SK-N-SH (cell line): ENCODE results near the gene MCF2L. TPM values are rescaled to one million over a fixed set of nuclear protein-coding genes. Genes with fewer than 3 reads are reported as not detected.

Experiments used
- CTCF ChIA-PET: fragments of 300-600, 350-600 bp; formaldehyde crosslinking; extraction: SDS; loops from one replicate; lab custom pipeline; 2021; lab: Yijun Ruan, JAX
- POLR2A ChIA-PET: fragments of 350-600 bp; sonication (Branson Sonifier 250); formaldehyde crosslinking; extraction: SDS; loops from one replicate; lab custom pipeline; 2020; ENCODE audit warnings: antibody characterized with exemption, inconsistent platforms; lab: Yijun Ruan, JAX
- DNase-seq: peaks from one replicate; pipeline ENCODE4 v3.0.0; 2012
- H2AFZ ChIP-seq: fragments of 200-600 bp; sonication (generic); 2 replicates; pipeline ENCODE4 v1.8.1; 2016; ENCODE audit warnings: antibody characterized with exemption, mild to moderate bottlenecking, low read depth
- H3F3A ChIP-seq: fragments of 200-600 bp; sonication (generic); replicated peaks from 2 replicates; pipeline ENCODE3; 2016; ENCODE audit warnings: antibody characterized with exemption, mild to moderate bottlenecking; ENCODE audit not compliant: insufficient read depth
- H3K27ac ChIP-seq, 2 experiments: fragments of 200-500 bp in 1 of 2; fragments of 200-600 bp in 1 of 2; sonication (Bioruptor generic) in 1 of 2; sonication (generic), shearing (Covaris generic) in 1 of 2; 2 replicates each; pipeline versions ENCODE4 v1.5.1 to v1.6.1; 2014 to 2016; ENCODE audit warnings: low read depth in 2 of 2, inconsistent platforms in 1 of 2, low read length in 1 of 2, mild to moderate bottlenecking in 1 of 2, mixed read lengths in 1 of 2
- H3K27me3 ChIP-seq: fragments of 200-600 bp; sonication (generic), shearing (Covaris generic); 2 replicates; pipeline ENCODE4 v1.6.1; 2016; ENCODE audit warnings: mixed run types; ENCODE audit not compliant: insufficient read depth
- H3K36me3 ChIP-seq, 2 experiments: fragments of 200-500 bp in 1 of 2; fragments of 200-600 bp in 1 of 2; sonication (Bioruptor generic) in 1 of 2; sonication (generic) in 1 of 2; replicated peaks in 1 of 2; 2 replicates each; pipeline versions ENCODE3 to v1.5.1; 2014 to 2016; ENCODE audit warnings: low read length in 1 of 2, mild to moderate bottlenecking in 1 of 2; ENCODE audit not compliant: insufficient read depth in 2 of 2, control insufficient read depth in 1 of 2
- H3K4me1 ChIP-seq, 2 experiments: fragments of 200-500 bp in 1 of 2; fragments of 200-600 bp in 1 of 2; sonication (Bioruptor generic) in 1 of 2; sonication (generic), shearing (Covaris generic) in 1 of 2; 2 replicates each; pipeline versions ENCODE4 v1.5.1 to v1.6.1; 2014 to 2016; ENCODE audit warnings: low read depth in 1 of 2, low read length in 1 of 2, mixed run types in 1 of 2; ENCODE audit not compliant: insufficient read depth in 2 of 2, control insufficient read depth in 1 of 2
- H3K4me2 ChIP-seq: fragments of 200-600 bp; sonication (generic), shearing (Covaris generic); 2 replicates; pipeline ENCODE4 v1.6.1; 2017; ENCODE audit warnings: mixed run types
- H3K4me3 ChIP-seq, 2 experiments: fragments of 200-500 bp in 1 of 2; fragments of 200-600 bp in 1 of 2; sonication (Bioruptor generic) in 1 of 2; sonication (generic), shearing (Covaris generic) in 1 of 2; 2 replicates each; pipeline versions ENCODE4 v1.5.1 to v1.8.1; 2014 to 2016; ENCODE audit warnings: low read depth in 2 of 2, inconsistent platforms in 1 of 2, low read length in 1 of 2, mild to moderate bottlenecking in 1 of 2, mixed read lengths in 1 of 2, moderate library complexity in 1 of 2
- H3K79me2 ChIP-seq: fragments of 200-600 bp; sonication (generic); 2 replicates; pipeline ENCODE4 v1.8.1; 2017; ENCODE audit warnings: mild to moderate bottlenecking; ENCODE audit not compliant: insufficient read depth
- H3K9ac ChIP-seq: fragments of 200-600 bp; sonication (generic); 2 replicates; pipeline ENCODE4 v1.6.1; 2017; ENCODE audit warnings: mixed run types
- H3K9me2 ChIP-seq: fragments of 200-600 bp; sonication (generic); 2 replicates; pipeline ENCODE4 v1.6.1; 2017; ENCODE audit warnings: mixed run types
- H3K9me3 ChIP-seq: fragments of 200-600 bp; sonication (generic); 2 replicates; pipeline ENCODE4 v1.6.1; 2017; ENCODE audit warnings: mixed run types, mild to moderate bottlenecking, moderate library complexity
- H4K20me1 ChIP-seq: fragments of 200-600 bp; sonication (generic); 2 replicates; pipeline ENCODE4 v1.6.1; 2017; ENCODE audit warnings: mild to moderate bottlenecking, mixed run types; ENCODE audit not compliant: insufficient read depth
- FOSL2 ChIP-seq: IDR thresholded peaks from 2 replicates; pipeline ENCODE4 v1.4.0; 2012; ENCODE audit warnings: low read depth, mild to moderate bottlenecking, moderate library complexity, borderline replicate concordance
- FOXJ3 ChIP-seq: sonication (generic); formaldehyde crosslinking; IDR thresholded peaks from 2 replicates; pipeline ENCODE4 v1.5.1; 2020; ENCODE audit warnings: mild to moderate bottlenecking, missing genetic modification reagents
- MAX ChIP-seq: IDR thresholded peaks from 2 replicates; pipeline ENCODE4 v1.4.0; 2012; ENCODE audit warnings: low read depth
- MEF2A ChIP-seq: IDR thresholded peaks from 2 replicates; pipeline ENCODE4 v1.4.0; 2012; ENCODE audit warnings: low read depth, borderline replicate concordance
- PBX3 ChIP-seq: IDR thresholded peaks from 2 replicates; pipeline ENCODE4; 2012
- RAD21 ChIP-seq: IDR thresholded peaks from 2 replicates; pipeline ENCODE4 v1.6.1; 2012; ENCODE audit warnings: mild to moderate bottlenecking, low read length
- RFX5 ChIP-seq: IDR thresholded peaks from 2 replicates; pipeline ENCODE4 v1.6.1; 2012; ENCODE audit warnings: mild to moderate bottlenecking, improper control_type of control experiment, low read length
- SMC3 ChIP-seq: IDR thresholded peaks from 2 replicates; pipeline ENCODE4 v1.6.1; 2012; ENCODE audit warnings: low read depth, low read length, improper control_type of control experiment
- TEAD4 ChIP-seq: IDR thresholded peaks from 2 replicates; pipeline ENCODE4 v1.4.0; 2012; ENCODE audit warnings: mild to moderate bottlenecking, borderline replicate concordance; ENCODE audit not compliant: insufficient read depth
- WGBS: methylation state at CpG from one replicate; pipeline ENCODE4 v1.1.6; 2017; ENCODE audit warnings: low lambda C conversion rate; 5-methylcytosine and 5-hydroxymethylcytosine counted together
- polyA plus RNA-seq, 3 experiments: library from polyadenylated mRNA; depleted of rRNA; stranded (reverse); fragments of >200 nt; gene quantifications; 2 replicates each; pipeline ENCODE4 v1.2.3, GENCODE V29; 2012
- TF ChIP-seq, protein P1 (sequence below): IDR thresholded peaks from 2 replicates; pipeline ENCODE4 v1.4.0; 2012; ENCODE audit warnings: low read depth, borderline replicate concordance
- TF ChIP-seq, protein P2 (sequence below): IDR thresholded peaks from 2 replicates; pipeline ENCODE4 v1.4.0; 2012; ENCODE audit warnings: low read depth, borderline replicate concordance

Gene MCF2L
- polyA plus RNA-seq, 1 of the 3 experiments (the other 2 are of a cell fraction): 0.56 TPM

DNA sequence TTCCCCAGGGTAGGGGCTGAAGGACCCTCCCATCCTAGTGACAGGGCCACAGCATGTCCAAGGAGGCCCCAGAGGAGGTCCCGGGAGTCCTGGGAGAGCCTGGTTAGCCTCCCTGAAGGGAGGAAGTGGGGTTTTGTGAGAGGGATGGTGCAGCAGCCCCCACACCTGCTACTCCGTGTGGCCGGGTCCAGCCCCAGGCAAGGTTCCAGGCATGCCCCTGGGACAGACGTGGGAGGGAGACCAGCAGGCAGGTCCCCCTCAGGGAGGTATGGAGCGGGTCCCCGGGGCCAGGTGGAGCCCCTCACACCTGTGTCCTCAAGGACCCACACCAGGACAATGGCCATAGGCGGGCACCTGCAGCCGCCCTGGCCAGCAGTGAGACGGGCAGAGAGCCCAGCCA lies 134.6 kb downstream of the MCF2L start:
- DNase-seq: no peak
- POLR2A ChIA-PET: no interaction called here
- no peak overlapping the region for H3K4me2 ChIP-seq
- H3K36me3 ChIP-seq: no peaks in the 10 kb centered on the region
- H3K27ac ChIP-seq: no peak overlapping the region
- no peak for TF ChIP-seq MAX
- TF ChIP-seq, all 33 proteins: peak for 0
- Histone ChIP-seq H3K9me3 (no peaks in the 10 kb centered on the region), H4K20me1 (no peaks in the 10 kb centered on the region), H2AFZ (no peak overlapping the region), H3F3A (no peaks in the 10 kb centered on the region), H3K4me3 (no peak overlapping the region), H3K79me2 (no peaks in the 10 kb centered on the region), H3K4me1 (no peaks in the 10 kb centered on the region), H3K9ac (no peak overlapping the region), H3K27me3 (no peaks in the 10 kb centered on the region), H3K9me2 (no peaks in the 10 kb centered on the region)
- CTCF ChIA-PET: interaction anchor here (1.6 kb wide), 1 partner anchor 9 kb away, joined by 3 read pairs; no protein-coding TSS in a partner anchor
- no CpG with 5 or more reads among the region's 9 CpGs for WGBS

GRCh38 chr13:113105032-113105920 lies 136.3 kb downstream of the MCF2L start, which contains the start of gene F7:
TSS of gene F7 (plus strand) at chr13:113105791. CDS start at chr13:113105842, 51 bp downstream.
- no peak within 1 kb of the TSS for H3K4me2 ChIP-seq
- POLR2A ChIA-PET: interaction anchor here (0.6 kb wide), 2 partner anchors 12 to 25 kb away, joined by 3 read pairs; no protein-coding TSS in a partner anchor
- H3K9me3 ChIP-seq: no peaks in the 10 kb centered on the region
- H3F3A ChIP-seq: no peaks in the 10 kb centered on the region
- H3K27ac ChIP-seq: no peak within 1 kb of the TSS
- H4K20me1 ChIP-seq: no peaks in the 10 kb centered on the region
- no peaks in the 10 kb centered on the region for H3K9me2 ChIP-seq
- no peak for TF ChIP-seq MEF2A
- TF ChIP-seq, protein P1, sequence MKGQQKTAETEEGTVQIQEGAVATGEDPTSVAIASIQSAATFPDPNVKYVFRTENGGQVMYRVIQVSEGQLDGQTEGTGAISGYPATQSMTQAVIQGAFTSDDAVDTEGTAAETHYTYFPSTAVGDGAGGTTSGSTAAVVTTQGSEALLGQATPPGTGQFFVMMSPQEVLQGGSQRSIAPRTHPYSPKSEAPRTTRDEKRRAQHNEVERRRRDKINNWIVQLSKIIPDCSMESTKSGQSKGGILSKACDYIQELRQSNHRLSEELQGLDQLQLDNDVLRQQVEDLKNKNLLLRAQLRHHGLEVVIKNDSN: no peak
- no peak for TF ChIP-seq SMC3
- no peak for TF ChIP-seq RFX5
- TF ChIP-seq, all 33 proteins: peak for 0
- no peak for DNase-seq
- Histone ChIP-seq H3K36me3 (no peaks in the 10 kb centered on the region), H3K4me3 (no peak within 1 kb of the TSS), H3K9ac (no peak within 1 kb of the TSS), H3K4me1 (no peaks in the 10 kb centered on the region), H3K27me3 (peaks cover 4% of the 10 kb centered on the region), H2AFZ (no peak within 1 kb of the TSS), H3K79me2 (no peaks in the 10 kb centered on the region)
- 64% methylated on average over 16 of the region's 17 CpGs for WGBS
- CTCF ChIA-PET: interaction anchor here (1.6 kb wide), 1 partner anchor 11 kb away, joined by 3 read pairs; no protein-coding TSS in a partner anchor

GRCh38 chr13:113105921-113106452 lies 137.0 kb downstream of the MCF2L start:
- Histone ChIP-seq H3K27me3 (peaks cover 11% of the 10 kb centered on the region), H3F3A (no peaks in the 10 kb centered on the region), H2AFZ (no peak overlapping the region), H3K4me3 (no peak overlapping the region), H3K27ac (no peak overlapping the region), H3K9me3 (no peaks in the 10 kb centered on the region), H3K9me2 (no peaks in the 10 kb centered on the region), H4K20me1 (no peaks in the 10 kb centered on the region), H3K4me1 (peaks cover 0 to 2% of the 10 kb centered on the region in 2 experiments; a peak in 1 of 4 replicates), H3K79me2 (no peaks in the 10 kb centered on the region), H3K4me2 (no peak overlapping the region), H3K9ac (no peak overlapping the region), H3K36me3 (no peaks in the 10 kb centered on the region)
- POLR2A ChIA-PET: no interaction called here
- 65% methylated on average over 16 of the region's 16 CpGs for WGBS
- DNase-seq: no peak
- CTCF ChIA-PET: no interaction called here
- TF ChIP-seq TEAD4 (no peak), PBX3 (no peak), MEF2A (no peak), FOSL2 (no peak), RAD21 (no peak), FOXJ3 (CRISPR knock-in tag) (no peak), MAX (no peak)
- TF ChIP-seq, protein P2, sequence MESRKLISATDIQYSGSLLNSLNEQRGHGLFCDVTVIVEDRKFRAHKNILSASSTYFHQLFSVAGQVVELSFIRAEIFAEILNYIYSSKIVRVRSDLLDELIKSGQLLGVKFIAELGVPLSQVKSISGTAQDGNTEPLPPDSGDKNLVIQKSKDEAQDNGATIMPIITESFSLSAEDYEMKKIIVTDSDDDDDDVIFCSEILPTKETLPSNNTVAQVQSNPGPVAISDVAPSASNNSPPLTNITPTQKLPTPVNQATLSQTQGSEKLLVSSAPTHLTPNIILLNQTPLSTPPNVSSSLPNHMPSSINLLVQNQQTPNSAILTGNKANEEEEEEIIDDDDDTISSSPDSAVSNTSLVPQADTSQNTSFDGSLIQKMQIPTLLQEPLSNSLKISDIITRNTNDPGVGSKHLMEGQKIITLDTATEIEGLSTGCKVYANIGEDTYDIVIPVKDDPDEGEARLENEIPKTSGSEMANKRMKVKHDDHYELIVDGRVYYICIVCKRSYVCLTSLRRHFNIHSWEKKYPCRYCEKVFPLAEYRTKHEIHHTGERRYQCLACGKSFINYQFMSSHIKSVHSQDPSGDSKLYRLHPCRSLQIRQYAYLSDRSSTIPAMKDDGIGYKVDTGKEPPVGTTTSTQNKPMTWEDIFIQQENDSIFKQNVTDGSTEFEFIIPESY: no peak
- TF ChIP-seq, protein P1: no peak
